ENCODE measurements around the gene DLG2.

DLG2 gene

GRCh38 chr11:83722392-83723119 lies 1904.6 kb downstream of the DLG2 start:
- no peak for DNase-seq

DNA sequence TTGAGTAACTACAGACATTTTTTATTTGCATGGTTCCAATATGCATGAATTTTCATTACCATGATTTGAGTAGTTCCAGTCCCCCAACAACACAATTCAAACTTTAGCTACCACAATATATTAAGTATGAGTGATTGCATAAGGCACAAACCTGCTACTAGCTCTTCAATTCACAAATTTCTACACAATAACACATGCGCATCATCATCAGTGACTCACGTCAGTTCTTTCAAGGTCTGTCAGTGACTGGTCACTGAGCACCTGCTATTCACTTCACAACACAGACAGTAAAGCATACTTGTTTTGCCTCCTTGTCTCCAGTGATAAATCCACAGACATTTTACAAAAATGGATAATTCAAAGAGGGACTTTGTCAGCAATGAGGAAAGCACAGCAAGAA lies 1905.9 kb downstream of the DLG2 start:
- DNase-seq: no peak

GRCh38 chr11:83720675-83721074 lies 1906.5 kb downstream of the DLG2 start:
- DNase-seq: no peak

- no peak for DNase-seq
Observed at GRCh38 chr11:83717537-83717936, 1909.6 kb downstream of the DLG2 start.

DNA sequence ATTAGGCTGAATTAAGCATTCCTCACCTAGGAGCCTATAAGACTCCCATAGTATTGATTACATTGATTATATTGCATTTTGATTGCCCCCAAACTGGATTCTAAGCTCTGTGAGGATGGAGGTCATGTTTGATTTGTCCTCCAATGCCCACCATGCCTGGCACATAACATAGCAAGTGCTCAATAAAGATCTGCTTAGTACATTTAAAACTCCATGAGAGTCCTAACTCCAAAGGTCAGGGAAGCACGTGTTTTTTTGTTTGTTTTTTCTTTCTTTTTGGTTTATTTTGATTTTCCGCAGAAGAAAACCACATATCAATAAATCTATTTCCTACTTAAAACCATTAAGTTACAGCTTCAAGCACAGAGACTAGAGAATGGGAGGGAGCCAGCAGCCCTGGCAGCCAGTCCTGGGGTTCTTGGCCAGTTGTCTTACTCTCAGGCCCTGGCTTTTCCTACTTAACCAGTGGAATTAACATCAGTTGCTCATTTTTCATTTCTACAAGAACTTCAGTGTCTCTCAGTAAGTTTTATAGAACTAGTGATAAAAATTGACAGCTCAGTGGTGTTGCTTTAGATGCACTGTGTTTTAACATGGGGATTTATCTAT lies 1911.1 kb downstream of the DLG2 start:
- no peak for DNase-seq

- DNase-seq: no peak
Observed at GRCh38 chr11:83713708-83714107, 1913.4 kb downstream of the DLG2 start.

DNA sequence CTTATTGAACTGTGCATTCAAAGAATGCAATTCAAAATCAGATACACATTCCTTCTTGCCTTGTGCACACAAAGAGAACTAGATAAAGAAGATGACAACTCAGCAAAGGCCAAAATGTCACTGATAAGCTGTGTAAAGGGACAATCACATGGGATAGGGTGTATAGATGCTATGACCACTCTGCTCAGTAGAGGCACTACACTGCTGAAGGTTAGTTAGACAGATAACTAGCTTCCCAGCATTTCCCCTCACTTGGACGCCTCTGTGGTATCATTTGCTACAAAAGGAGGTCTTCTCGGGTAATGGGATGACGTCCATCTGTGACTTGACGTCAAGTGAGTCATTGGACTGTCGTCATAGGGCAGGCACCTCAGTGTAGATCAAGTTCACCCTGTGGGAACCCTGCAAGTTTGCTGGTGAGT lies 1916.0 kb downstream of the DLG2 start:
- DNase-seq: no peak

- DNase-seq: no peak
Observed at GRCh38 chr11:83709434-83709833, 1917.7 kb downstream of the DLG2 start.

DNA sequence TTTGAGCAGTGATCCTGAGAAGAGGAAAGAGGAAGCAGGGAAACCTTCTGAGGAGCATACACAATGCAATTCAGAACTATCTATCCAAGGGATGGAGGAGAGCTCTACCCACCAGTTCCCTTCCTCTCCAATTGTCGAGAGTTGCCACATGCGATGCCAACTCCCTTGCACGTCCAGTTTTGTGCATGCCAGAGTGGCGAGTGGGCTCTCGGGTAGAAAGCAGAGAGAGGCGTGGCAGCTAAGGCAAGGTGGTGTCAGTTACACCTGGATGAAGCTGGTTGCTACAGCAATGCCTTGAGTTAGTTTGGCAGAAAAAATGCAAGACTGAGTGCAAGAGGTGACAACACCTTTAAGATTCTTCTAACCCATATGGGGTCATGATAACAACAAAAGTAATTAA lies 1920.6 kb downstream of the DLG2 start:
- DNase-seq: no peak

DNA sequence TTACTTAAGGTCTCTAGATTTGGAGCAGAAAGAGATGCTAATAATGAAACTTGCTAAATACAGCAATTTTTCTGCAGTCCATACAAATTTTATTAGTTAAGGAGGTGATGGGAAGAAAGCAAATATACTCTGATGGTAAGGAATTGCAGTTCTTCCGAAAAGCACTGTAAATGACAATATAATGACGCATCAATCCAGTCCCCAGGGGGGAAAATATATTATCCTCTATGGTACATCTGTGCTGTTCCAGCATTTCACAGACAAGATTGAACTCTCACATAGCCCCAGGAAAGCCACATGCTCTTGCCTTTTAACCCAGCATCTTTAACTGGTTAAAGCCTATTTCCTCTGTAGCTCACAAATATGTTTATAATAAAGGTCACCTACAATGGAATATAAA lies 1924.3 kb downstream of the DLG2 start:
- no peak for DNase-seq

- no peak for DNase-seq
Observed at GRCh38 chr11:83697518-83697917, 1929.6 kb downstream of the DLG2 start.

DNA sequence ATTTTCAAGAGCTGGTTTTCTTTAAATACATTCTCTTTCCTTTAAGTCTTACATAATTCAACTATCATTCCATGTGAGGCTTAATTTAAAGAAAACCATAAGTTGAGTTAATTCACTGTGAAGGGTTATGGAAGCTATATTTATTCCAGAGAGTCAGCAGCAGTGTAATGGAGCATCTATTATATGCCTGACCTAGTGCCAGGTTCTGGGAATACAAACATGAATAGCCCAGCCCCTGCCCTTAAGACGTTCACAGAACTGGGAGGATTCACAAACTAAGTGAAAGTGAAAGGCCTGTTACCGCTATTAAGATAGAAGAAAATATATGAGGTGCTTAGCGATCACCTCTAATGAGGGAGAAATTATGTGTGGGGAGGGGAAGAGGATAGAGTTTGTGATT lies 1932.1 kb downstream of the DLG2 start:
- no peak for DNase-seq

DNA sequence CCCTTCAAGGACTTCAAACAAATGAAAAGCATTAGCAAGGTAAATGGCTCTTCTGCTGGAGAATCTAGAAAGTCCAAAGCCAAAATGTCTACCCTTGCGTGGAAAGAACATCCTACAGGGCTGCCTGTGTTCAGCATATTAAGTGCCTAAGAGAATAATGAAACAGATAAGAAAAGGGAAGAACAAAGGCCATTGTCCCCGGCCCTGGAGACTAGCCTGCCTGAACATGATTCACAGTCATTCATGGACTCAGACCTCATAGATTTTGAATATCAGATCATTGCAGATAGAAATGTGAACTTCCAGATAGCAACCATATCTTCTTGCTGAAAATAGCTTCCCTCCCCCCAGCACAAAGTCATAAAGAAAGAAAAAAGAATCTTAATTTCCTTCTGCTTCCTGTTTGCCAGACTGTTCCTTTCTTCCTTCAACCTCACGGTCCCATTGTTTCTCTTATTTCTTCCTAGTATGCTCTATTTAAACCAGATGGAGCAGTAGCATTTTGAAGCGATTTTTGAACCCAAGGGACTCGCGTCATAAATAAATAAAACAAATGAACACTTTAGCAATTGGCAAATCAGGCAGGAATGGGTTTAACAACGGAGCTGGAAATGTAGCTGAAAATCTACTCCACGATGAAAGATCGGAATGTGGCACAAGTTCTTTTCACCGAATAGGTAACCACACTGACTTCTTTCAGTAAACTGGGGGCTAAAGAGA lies 1932.8 kb downstream of the DLG2 start:
- no peak for DNase-seq

DNA sequence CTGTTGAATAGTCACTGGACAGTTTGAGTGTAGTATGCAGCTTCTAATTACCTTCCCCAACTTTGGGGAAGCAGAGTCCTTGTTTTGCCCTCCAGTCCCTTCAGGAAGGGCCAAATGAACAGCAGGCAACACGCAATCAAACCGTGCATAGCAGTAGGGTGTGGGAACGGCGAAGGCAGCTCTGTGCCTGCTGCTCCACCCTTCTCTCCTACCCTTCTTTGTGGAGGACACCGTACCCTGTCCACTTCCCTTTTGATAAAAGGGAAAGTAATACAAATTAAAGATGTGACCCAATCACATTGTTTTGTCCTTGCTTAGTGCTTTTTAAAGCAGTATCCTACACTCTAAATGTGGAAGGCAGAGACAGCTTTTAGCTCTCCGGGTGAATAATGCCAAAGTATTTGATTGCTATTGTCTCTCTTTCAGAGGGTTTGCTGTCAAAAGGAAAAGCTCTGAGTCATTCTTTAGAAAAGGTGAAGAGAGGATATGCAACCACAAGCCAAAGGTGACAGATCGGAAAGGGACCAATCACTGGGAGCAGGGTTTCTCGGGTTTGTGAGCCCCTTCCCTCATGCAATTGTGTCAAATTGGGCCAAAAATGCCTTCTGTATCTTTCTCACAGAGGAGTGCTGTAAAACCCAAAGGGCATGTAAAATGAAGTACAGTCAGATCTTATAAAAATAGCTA lies 1933.7 kb downstream of the DLG2 start:
- no peak for DNase-seq

DNA sequence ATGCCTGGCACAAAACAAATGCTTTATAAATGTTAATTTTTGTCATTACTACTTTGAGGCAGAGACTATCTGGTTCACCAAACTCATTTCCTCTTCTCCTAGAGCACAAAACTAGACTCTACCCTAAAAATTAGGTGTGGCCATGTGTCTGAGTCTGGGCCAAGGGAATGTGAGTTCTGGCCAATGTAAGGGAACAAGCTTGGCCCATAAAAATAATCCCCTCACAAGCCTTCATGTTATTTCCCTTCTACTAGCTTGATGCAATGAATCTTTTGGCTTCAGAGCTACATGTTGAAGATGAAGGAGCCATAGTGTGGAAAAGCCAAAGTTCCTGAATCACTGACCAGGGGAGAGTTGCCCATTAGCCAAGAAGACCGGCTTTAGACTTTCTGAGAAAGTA lies 1934.5 kb downstream of the DLG2 start:
- DNase-seq: no peak

GRCh38 chr11:83691451-83691950 lies 1935.6 kb downstream of the DLG2 start:
- DNase-seq: no peak

DNA sequence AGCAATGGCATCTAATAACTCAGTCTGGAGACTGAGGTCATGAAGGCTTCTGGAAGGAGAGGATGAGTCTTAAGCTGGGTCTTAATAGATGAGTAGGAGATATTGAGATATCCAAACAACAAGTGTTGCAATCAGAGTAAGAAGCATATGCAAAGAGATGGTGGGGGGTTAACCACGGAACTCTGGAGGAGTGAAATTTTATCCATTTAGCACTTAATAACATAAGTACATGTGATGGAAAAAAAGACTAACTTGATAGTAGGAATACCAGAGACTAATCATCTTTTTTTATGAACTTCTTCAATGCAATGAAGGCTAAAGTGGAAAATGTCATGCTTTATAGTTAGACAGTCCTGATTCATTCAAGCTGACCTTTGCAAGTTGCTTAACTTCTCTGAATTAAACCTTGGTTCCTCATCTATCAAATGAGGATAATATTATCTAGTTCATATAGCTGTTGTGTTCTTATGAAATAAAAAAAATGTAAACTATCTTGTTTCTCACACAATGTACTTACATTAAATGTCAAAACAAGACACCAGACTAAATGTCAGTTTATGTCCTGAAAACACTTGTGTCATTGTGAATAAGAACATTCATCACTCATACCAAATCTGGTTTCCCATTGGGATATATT lies 1937.9 kb downstream of the DLG2 start:
- no peak for DNase-seq

- DNase-seq: no peak
Observed at GRCh38 chr11:83687787-83688186, 1939.4 kb downstream of the DLG2 start.

DNA sequence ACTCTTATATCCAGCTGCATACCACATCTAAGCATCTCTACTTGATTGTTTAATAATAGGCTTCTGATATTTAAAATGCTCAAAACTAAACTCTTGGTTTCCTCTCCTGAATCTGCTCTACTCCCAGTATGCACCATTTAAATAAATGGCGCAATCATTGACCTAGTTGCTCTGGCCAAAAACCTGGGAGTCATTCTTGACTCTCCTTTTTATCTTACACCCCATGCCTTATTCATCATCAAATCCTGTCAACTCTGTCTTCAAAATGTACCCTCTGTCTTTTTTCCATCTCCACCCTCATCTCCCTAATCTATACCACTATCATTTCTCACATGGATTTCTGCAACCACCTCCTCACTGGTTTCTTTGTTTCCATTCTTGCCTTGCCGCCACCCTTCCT lies 1941.4 kb downstream of the DLG2 start:
- DNase-seq: no peak

DNA sequence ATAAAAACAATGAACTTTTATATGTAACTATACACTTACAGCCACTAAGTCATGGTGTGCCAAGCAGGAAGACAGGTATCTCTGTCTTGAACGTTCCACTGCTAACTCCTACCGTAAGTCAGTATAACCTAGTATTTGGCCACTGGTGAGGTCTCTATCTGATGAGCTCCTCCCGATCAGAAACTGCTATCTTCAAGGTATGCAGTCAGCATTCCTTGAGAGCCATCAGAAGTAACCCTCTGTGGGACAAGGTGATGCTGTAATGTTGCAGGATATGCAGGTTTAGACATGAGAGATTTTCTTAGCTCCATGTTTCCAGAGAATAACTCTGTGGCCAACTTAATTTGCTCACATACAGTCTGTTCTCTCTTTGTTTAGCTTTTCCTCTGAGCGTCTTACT lies 1943.1 kb downstream of the DLG2 start:
- no peak for DNase-seq

GRCh38 chr11:83682611-83682973 lies 1944.6 kb downstream of the DLG2 start:
- DNase-seq: no peak

GRCh38 chr11:83681906-83682610 lies 1945.1 kb downstream of the DLG2 start:
- DNase-seq: no peak

Measured in activated CD4-positive, alpha-beta T cell treated with anti-CD3 and anti-CD28 coated beads, Interleukin-2, Interleukin-6, amounts not matched to agents 100 ng/mL and 50 ng/mL, durations not matched to agents 16 hours and 8 hours (primary cell).